GM12878 (cell line): ENCODE results near the gene MMD. TPM values are rescaled to one million over a fixed set of nuclear protein-coding genes. Genes with fewer than 3 reads are reported as not detected.

ENCODE experiments used
- ATAC-seq: fragments of 200-7000 bp; cut with Tn5 transposase; 3 replicates; pipeline ENCODE4 v1.9.1; 2020; ENCODE audit warnings: mild to moderate bottlenecking, moderate library complexity
- BruUV-seq: library from RNA; stranded (reverse); fragments of 400-500 nt; replicated peaks from 2 replicates; lab custom pipeline; 2021; lab: Mats Ljungman, UMichigan
- CTCF ChIA-PET: fragments of 300-600 bp; sonication (Branson Sonifier 250); formaldehyde crosslinking; extraction: SDS; loops from one replicate; lab custom pipeline; 2021; ENCODE audit warnings: inconsistent platforms; lab: Yijun Ruan, JAX
- POLR2A ChIA-PET: fragments of 350-600 bp; formaldehyde crosslinking; extraction: SDS; loops from one replicate; lab custom pipeline; 2021; ENCODE audit warnings: inconsistent platforms; lab: Charles Lee
- RAD21 ChIA-PET: fragments of 300-600 bp; sonication (Branson Sonifier 250); formaldehyde crosslinking; loops from one replicate; lab custom pipeline; 2023; ENCODE audit warnings: antibody characterized with exemption; ENCODE audit not compliant: unreplicated experiment; lab: Charles Lee
- SMC1A ChIA-PET: fragments of 300-600 bp; sonication (Branson Sonifier 250); formaldehyde crosslinking; loops from one replicate; lab custom pipeline; 2023; ENCODE audit not compliant: unreplicated experiment, uncharacterized antibody; lab: Charles Lee
- DNase-seq: peaks from one replicate; pipeline ENCODE4 v3.0.0-alpha.2; 2011; ENCODE audit warnings: low read depth, low spot score
- FAIRE-seq: peaks from 3 replicates; lab custom pipeline; 2011; peaks lifted over from hg19 to GRCh38; lab: Jason Lieb, UNC
- H2AFZ ChIP-seq: 2 replicates; pipeline ENCODE4 v1.6.0; 2011; ENCODE audit warnings: low read depth, low read length, control low read depth; ENCODE audit not compliant: control insufficient read depth
- H3K27ac ChIP-seq: 2 replicates; pipeline ENCODE4 v1.5.1; 2011; ENCODE audit warnings: control low read depth; ENCODE audit not compliant: control insufficient read depth, insufficient read depth
- H3K27me3 ChIP-seq, 2 experiments: replicated peaks in 1 of 2; 2 replicates each; pipeline versions ENCODE4 v1.6.0 to v1.6.1; 2011; ENCODE audit warnings: low read length in 1 of 2; ENCODE audit not compliant: control insufficient read depth in 2 of 2, insufficient read depth in 2 of 2
- H3K36me3 ChIP-seq, 2 experiments: 2 replicates each; pipeline ENCODE4 v1.5.1; 2011; ENCODE audit warnings: low read length in 1 of 2; ENCODE audit not compliant: control insufficient read depth in 2 of 2, insufficient read depth in 2 of 2
- H3K4me1 ChIP-seq: 2 replicates; pipeline ENCODE4 v1.6.1; 2011; ENCODE audit warnings: mild to moderate bottlenecking, low read length, moderate library complexity, mixed read lengths; ENCODE audit not compliant: control insufficient read depth, insufficient read depth
- H3K4me2 ChIP-seq: 2 replicates; pipeline ENCODE4 v1.6.0; 2011; ENCODE audit warnings: control low read depth; ENCODE audit not compliant: control insufficient read depth, insufficient read depth
- H3K4me3 ChIP-seq: fragments of 200-600 bp; sonication (generic); 2 replicates; pipeline ENCODE4 v1.5.1; 2016
- H3K79me2 ChIP-seq: 2 replicates; pipeline ENCODE4 v1.6.0; 2011; ENCODE audit warnings: low read length; ENCODE audit not compliant: control insufficient read depth, insufficient read depth
- H3K9ac ChIP-seq: 2 replicates; pipeline ENCODE4 v1.8.0; 2011; ENCODE audit warnings: low read length, control low read depth, mixed read lengths; ENCODE audit not compliant: control insufficient read depth, insufficient read depth
- H3K9me3 ChIP-seq: replicated peaks from 3 replicates; pipeline ENCODE4 v1.5.1; 2011; ENCODE audit warnings: mild to moderate bottlenecking, low read length; ENCODE audit not compliant: control insufficient read depth, insufficient read depth
- H4K20me1 ChIP-seq: 2 replicates; pipeline ENCODE4 v1.6.0; 2011; ENCODE audit not compliant: control insufficient read depth, insufficient read depth
- ATF7 ChIP-seq: fragments of 450-650 bp; IDR thresholded peaks from 2 replicates; pipeline ENCODE4 v1.6.1; 2016; ENCODE audit warnings: low read depth, mild to moderate bottlenecking
- IKZF1 ChIP-seq: fragments of 450-650 bp; conservative IDR thresholded peaks from 2 replicates; pipeline ENCODE4 v1.6.1; 2017; ENCODE audit warnings: antibody characterized with exemption, mild to moderate bottlenecking
- KDM1A ChIP-seq: fragments of 200-600 bp; sonication (generic); IDR thresholded peaks from 2 replicates; pipeline ENCODE4 v1.6.1; 2016; ENCODE audit warnings: borderline replicate concordance
- MYB ChIP-seq: fragments of 150-350 bp; IDR thresholded peaks from 2 replicates; pipeline ENCODE4 v1.6.1; 2014; ENCODE audit warnings: mild to moderate bottlenecking, low read depth, low read length, borderline replicate concordance
- NFIC ChIP-seq: IDR thresholded peaks from 2 replicates; pipeline ENCODE4 v1.6.1; 2012; ENCODE audit warnings: low read depth, mild to moderate bottlenecking, inconsistent platforms, low read length, moderate library complexity
- RELA ChIP-seq: fragments of 450-650 bp; IDR thresholded peaks from 2 replicates; pipeline ENCODE4 v1.8.0; 2014; ENCODE audit warnings: borderline replicate concordance; ENCODE audit not compliant: partially characterized antibody
- ZNF384 ChIP-seq: IDR thresholded peaks from 2 replicates; pipeline ENCODE4 v1.6.1; 2012; ENCODE audit warnings: low read depth, mild to moderate bottlenecking, low read length, improper control_type of control experiment, borderline replicate concordance
- WGBS: methylation state at CpG from one replicate; pipeline ENCODE4 v1.1.6; 2016; ENCODE audit warnings: low lambda C conversion rate; ENCODE audit not compliant: insufficient replicate concordance, insufficient coverage; ENCODE audit errors: missing lambda C conversion rate; 5-methylcytosine and 5-hydroxymethylcytosine counted together
- in situ Hi-C: fragments of 300-500 bp; cut with MboI; formaldehyde crosslinking; loops from 9 replicates; pipeline ENCODE4 v1.14.3; 2018; ENCODE audit warnings: mixed read lengths
- intact Hi-C: fragments of 100-400 bp; cut with micrococcal nuclease; formaldehyde crosslinking; loops from one replicate; pipeline ENCODE4 v1.14.2; 2022; ENCODE audit not compliant: unreplicated experiment
- polyA plus RNA-seq, 11 experiments: library from polyadenylated mRNA; depleted of rRNA in 4 of 11; unstranded in 6 of 11; stranded (reverse) in 5 of 11; fragments of >200 nt; fragmentation: Nextera tagmentation in 4 of 11; fragmentation: Illumina TruSeq in 1 of 11; extraction: Ambion mirVana in 4 of 11; extraction: Trizol in 1 of 11; gene quantifications; 1 replicate in 1 of 11; 2 replicates in 10 of 11; pipeline versions ENCODE4 v1.2.1 to v1.2.3, GENCODE V29; 2011 to 2016; ENCODE audit warnings: inconsistent platforms in 2 of 11, missing spikeins in 2 of 11, low read depth in 1 of 11
- total RNA-seq, 4 experiments: library from RNA; depleted of rRNA in 3 of 4; stranded (reverse); fragments of >200 nt in 3 of 4; fragmentation: Illumina TruSeq in 1 of 4; extraction: Trizol in 1 of 4; gene quantifications; 2 replicates each; pipeline versions ENCODE4 v1.2.1 to v1.2.3, GENCODE V29; 2013 to 2021
- TF ChIP-seq, protein P1 (sequence below): fragments of 450-650 bp; IDR thresholded peaks from 2 replicates; pipeline ENCODE4 v1.6.1; 2018; ENCODE audit warnings: borderline replicate concordance, mild to moderate bottlenecking; ENCODE audit not compliant: partially characterized antibody
- TF ChIP-seq, protein P2 (sequence below): fragments of 450-650 bp; IDR thresholded peaks from 2 replicates; pipeline ENCODE4 v1.6.1; 2016; ENCODE audit warnings: mild to moderate bottlenecking, moderate library complexity, borderline replicate concordance
- TF ChIP-seq, protein P3 (sequence below): fragments of 450-650 bp; IDR thresholded peaks from 2 replicates; pipeline ENCODE4 v1.6.1; 2017; ENCODE audit warnings: low read depth, mild to moderate bottlenecking, moderate library complexity

The MMD gene
- total and polyA plus RNA-seq, 10 of the 15 experiments (the other 5 are each of a cell fraction or from before 2014, with no cell fraction given) = 8.0 to 46.7 (median 22.3) TPM

DNA sequence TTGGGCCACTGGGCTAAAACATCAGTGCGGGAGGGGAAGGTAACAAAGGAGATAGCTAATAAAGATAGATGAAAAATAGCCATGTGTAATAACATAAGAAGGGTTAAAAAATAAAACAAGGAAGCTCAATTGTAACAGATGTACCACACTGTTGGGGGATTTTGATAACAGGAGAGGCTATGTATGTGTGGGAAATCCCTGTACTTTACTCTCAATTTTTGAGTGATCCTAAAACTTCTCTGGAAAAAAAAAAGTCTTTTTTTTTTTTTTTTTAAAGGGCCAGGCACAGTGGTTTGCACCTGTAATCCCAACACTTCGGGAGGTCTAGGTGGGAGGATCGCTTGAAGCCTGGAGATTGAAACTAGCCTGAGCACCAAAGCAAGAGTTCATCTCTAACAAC lies 1.9 kb upstream of the MMD start:
- peak overlapping the region; percentile 63 for H3K27ac ChIP-seq
- in situ Hi-C loops (loop anchor here (5.0 kb wide), 1 partner anchor 89 kb away; the partner anchor contains the start of gene SMIM36), intact Hi-C loops (loop anchor here (2.0 kb wide), 1 partner anchor 35 kb away; no protein-coding TSS in a partner anchor)
- CTCF ChIA-PET = interaction anchor here (0.6 to 1.2 kb wide), 6 partner anchors 9 to 67 kb away, joined by 3 to 4 read pairs (median 3); no protein-coding TSS in a partner anchor
- peaks cover 46% of the 10 kb centered on the region for H3K4me1 ChIP-seq
- H3K4me2 ChIP-seq = peak overlapping the region; percentile 51
- peak overlapping the region; percentile 57 for H3K4me3 ChIP-seq
- no peaks in the 10 kb centered on the region for H4K20me1 ChIP-seq
- RAD21 ChIA-PET = interaction anchor here (0.7 to 8.9 kb wide), 6 partner anchors 11 to 43 kb away, joined by 3 to 99 read pairs (median 3); no protein-coding TSS in a partner anchor
- peak overlapping the region; percentile 49 for H2AFZ ChIP-seq
- peak overlapping the region; percentile 6; the same call in 1 of the 2 replicates for H3K9ac ChIP-seq
- BruUV-seq = no TSS peak
- no peak for FAIRE-seq
- ATAC-seq = no peak
- no peak for DNase-seq
- POLR2A ChIA-PET = interaction anchor here (0.6 to 6.4 kb wide), 7 partner anchors 11 to 1667 kb away, joined by 3 to 106 read pairs (median 4); no protein-coding TSS in a partner anchor
- no peaks in the 10 kb centered on the region for H3K9me3 ChIP-seq
- SMC1A ChIA-PET = interaction anchor here (0.9 to 16.9 kb wide), 6 partner anchors 9 to 88 kb away, joined by 3 to 359 read pairs (median 6); partner anchors contain the start of gene SMIM36
- no peaks in the 10 kb centered on the region for H3K27me3 ChIP-seq
- TF ChIP-seq ATF7 (0 out of 2 replicates have a peak, but pooled peaks have one; percentile 19), MYB (no peak), IKZF1 (0 out of 2 replicates have a peak, but pooled peaks have one; percentile 4), NFIC (peak; percentile 24; the same call in 1 of the 2 replicates), RELA (peak; percentile 40), KDM1A (no peak), ZNF384 (peak; percentile 86)
- TF ChIP-seq, protein P1, sequence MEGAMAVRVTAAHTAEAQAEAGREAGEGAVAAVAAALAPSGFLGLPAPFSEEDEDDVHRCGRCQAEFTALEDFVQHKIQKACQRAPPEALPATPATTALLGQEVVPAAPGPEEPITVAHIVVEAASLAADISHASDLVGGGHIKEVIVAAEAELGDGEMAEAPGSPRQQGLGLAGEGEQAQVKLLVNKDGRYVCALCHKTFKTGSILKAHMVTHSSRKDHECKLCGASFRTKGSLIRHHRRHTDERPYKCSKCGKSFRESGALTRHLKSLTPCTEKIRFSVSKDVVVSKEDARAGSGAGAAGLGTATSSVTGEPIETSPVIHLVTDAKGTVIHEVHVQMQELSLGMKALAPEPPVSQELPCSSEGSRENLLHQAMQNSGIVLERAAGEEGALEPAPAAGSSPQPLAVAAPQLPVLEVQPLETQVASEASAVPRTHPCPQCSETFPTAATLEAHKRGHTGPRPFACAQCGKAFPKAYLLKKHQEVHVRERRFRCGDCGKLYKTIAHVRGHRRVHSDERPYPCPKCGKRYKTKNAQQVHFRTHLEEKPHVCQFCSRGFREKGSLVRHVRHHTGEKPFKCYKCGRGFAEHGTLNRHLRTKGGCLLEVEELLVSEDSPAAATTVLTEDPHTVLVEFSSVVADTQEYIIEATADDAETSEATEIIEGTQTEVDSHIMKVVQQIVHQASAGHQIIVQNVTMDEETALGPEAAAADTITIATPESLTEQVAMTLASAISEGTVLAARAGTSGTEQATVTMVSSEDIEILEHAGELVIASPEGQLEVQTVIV = no peak
- TF ChIP-seq, protein P2, sequence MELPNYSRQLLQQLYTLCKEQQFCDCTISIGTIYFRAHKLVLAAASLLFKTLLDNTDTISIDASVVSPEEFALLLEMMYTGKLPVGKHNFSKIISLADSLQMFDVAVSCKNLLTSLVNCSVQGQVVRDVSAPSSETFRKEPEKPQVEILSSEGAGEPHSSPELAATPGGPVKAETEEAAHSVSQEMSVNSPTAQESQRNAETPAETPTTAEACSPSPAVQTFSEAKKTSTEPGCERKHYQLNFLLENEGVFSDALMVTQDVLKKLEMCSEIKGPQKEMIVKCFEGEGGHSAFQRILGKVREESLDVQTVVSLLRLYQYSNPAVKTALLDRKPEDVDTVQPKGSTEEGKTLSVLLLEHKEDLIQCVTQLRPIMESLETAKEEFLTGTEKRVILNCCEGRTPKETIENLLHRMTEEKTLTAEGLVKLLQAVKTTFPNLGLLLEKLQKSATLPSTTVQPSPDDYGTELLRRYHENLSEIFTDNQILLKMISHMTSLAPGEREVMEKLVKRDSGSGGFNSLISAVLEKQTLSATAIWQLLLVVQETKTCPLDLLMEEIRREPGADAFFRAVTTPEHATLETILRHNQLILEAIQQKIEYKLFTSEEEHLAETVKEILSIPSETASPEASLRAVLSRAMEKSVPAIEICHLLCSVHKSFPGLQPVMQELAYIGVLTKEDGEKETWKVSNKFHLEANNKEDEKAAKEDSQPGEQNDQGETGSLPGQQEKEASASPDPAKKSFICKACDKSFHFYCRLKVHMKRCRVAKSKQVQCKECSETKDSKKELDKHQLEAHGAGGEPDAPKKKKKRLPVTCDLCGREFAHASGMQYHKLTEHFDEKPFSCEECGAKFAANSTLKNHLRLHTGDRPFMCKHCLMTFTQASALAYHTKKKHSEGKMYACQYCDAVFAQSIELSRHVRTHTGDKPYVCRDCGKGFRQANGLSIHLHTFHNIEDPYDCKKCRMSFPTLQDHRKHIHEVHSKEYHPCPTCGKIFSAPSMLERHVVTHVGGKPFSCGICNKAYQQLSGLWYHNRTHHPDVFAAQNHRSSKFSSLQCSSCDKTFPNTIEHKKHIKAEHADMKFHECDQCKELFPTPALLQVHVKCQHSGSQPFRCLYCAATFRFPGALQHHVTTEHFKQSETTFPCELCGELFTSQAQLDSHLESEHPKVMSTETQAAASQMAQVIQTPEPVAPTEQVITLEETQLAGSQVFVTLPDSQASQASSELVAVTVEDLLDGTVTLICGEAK = peak; percentile 86
- TF ChIP-seq, protein P3, sequence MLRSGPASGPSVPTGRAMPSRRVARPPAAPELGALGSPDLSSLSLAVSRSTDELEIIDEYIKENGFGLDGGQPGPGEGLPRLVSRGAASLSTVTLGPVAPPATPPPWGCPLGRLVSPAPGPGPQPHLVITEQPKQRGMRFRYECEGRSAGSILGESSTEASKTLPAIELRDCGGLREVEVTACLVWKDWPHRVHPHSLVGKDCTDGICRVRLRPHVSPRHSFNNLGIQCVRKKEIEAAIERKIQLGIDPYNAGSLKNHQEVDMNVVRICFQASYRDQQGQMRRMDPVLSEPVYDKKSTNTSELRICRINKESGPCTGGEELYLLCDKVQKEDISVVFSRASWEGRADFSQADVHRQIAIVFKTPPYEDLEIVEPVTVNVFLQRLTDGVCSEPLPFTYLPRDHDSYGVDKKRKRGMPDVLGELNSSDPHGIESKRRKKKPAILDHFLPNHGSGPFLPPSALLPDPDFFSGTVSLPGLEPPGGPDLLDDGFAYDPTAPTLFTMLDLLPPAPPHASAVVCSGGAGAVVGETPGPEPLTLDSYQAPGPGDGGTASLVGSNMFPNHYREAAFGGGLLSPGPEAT = peak; percentile 60; the same call in 1 of the 2 replicates
- H3K79me2 ChIP-seq = peaks cover 35% of the 10 kb centered on the region
- no peaks in the 10 kb centered on the region for H3K36me3 ChIP-seq
- WGBS = 19% methylated on average over 3 of the region's 3 CpGs
